HEK293T (cell line): ENCODE measurements around the gene RBM20.

Source experiments
- CTCF ChIA-PET: fragments of 350-600 bp; formaldehyde crosslinking; extraction: SDS; loops from one replicate; lab custom pipeline; 2021; ENCODE audit warnings: antibody characterized with exemption, inconsistent platforms; lab: Yijun Ruan, JAX
- POLR2A ChIA-PET: fragments of 350-600 bp; formaldehyde crosslinking; extraction: SDS; loops from one replicate; lab custom pipeline; 2020; ENCODE audit warnings: antibody characterized with exemption, inconsistent platforms; lab: Yijun Ruan, JAX
- DNase-seq: peaks from one replicate; pipeline ENCODE4 v3.0.0; 2012; ENCODE audit warnings: mixed read lengths; ENCODE audit errors: extremely low spot score
- ARNT ChIP-seq: fragments of 450-650 bp; IDR thresholded peaks from 2 replicates; pipeline ENCODE4 v1.6.1; 2017; ENCODE audit warnings: mild to moderate bottlenecking
- BHLHE40 ChIP-seq: fragments of 450-650 bp; IDR thresholded peaks from 2 replicates; pipeline ENCODE4 v1.6.1; 2016; ENCODE audit warnings: mild to moderate bottlenecking, moderate library complexity, borderline replicate concordance
- CTBP1 ChIP-seq: fragments of 450-650 bp; IDR thresholded peaks from 2 replicates; pipeline ENCODE4 v1.6.1; 2016; ENCODE audit warnings: borderline replicate concordance
- ELF4 ChIP-seq: fragments of 450-650 bp; IDR thresholded peaks from 2 replicates; pipeline ENCODE4 v1.6.1; 2017; ENCODE audit warnings: antibody characterized with exemption
- FOXA1 ChIP-seq: fragments of 450-650 bp; IDR thresholded peaks from 2 replicates; pipeline ENCODE4 v1.6.1; 2016; ENCODE audit warnings: mild to moderate bottlenecking
- FOXK2 ChIP-seq: fragments of 450-650 bp; IDR thresholded peaks from 2 replicates; pipeline ENCODE4 v1.6.1; 2016; ENCODE audit warnings: mild to moderate bottlenecking
- FOXM1 ChIP-seq: fragments of 450-650 bp; IDR thresholded peaks from 2 replicates; pipeline ENCODE4 v1.6.1; 2017; ENCODE audit warnings: mild to moderate bottlenecking, borderline replicate concordance
- HDGF ChIP-seq: fragments of 450-650 bp; IDR thresholded peaks from 2 replicates; pipeline ENCODE4 v1.6.1; 2017; ENCODE audit warnings: antibody characterized with exemption, borderline replicate concordance
- L3MBTL2 ChIP-seq: fragments of 450-650 bp; conservative IDR thresholded peaks from 2 replicates; pipeline ENCODE4 v1.6.1; 2016; ENCODE audit warnings: mild to moderate bottlenecking
- LEF1 ChIP-seq: fragments of 450-650 bp; IDR thresholded peaks from 2 replicates; pipeline ENCODE4 v1.6.1; 2017; ENCODE audit warnings: mild to moderate bottlenecking, borderline replicate concordance
- NFRKB ChIP-seq: fragments of 450-650 bp; IDR thresholded peaks from 2 replicates; pipeline ENCODE4 v1.6.1; 2016; ENCODE audit warnings: mild to moderate bottlenecking, moderate library complexity
- SP1 ChIP-seq: fragments of 450-650 bp; IDR thresholded peaks from 2 replicates; pipeline ENCODE4 v1.6.1; 2017
- SUZ12 ChIP-seq: fragments of 450-650 bp; IDR thresholded peaks from 2 replicates; pipeline ENCODE4 v1.6.1; 2016; ENCODE audit warnings: mild to moderate bottlenecking
- TARDBP ChIP-seq: fragments of 450-650 bp; IDR thresholded peaks from 2 replicates; pipeline ENCODE4 v1.6.1; 2016
- ZNF384 ChIP-seq: fragments of 450-650 bp; IDR thresholded peaks from 2 replicates; pipeline ENCODE4 v1.6.1; 2016
- TF ChIP-seq, protein P1 (sequence below): fragments of 450-650 bp; IDR thresholded peaks from 2 replicates; pipeline ENCODE4 v1.6.1; 2016

Gene RBM20

GRCh38 chr10:110770243-110770642, 126.1 kb downstream of the RBM20 start:
- POLR2A ChIA-PET, result no interaction called here
- DNase-seq, result no peak

GRCh38 chr10:110771486-110771885, 127.3 kb downstream of the RBM20 start:
- CTCF ChIA-PET, result no interaction called here
- no peak for DNase-seq
- TF ChIP-seq CTBP1 (no peak), L3MBTL2 (no peak), ARNT (no peak), SUZ12 (no peak), FOXK2 (no peak), HDGF (no peak), FOXM1 (no peak), ZNF384 (no peak), TARDBP (no peak), FOXA1 (no peak), LEF1 (no peak), SP1 (no peak), BHLHE40 (no peak), NFRKB (no peak), ELF4 (no peak)
- TF ChIP-seq, protein P1, sequence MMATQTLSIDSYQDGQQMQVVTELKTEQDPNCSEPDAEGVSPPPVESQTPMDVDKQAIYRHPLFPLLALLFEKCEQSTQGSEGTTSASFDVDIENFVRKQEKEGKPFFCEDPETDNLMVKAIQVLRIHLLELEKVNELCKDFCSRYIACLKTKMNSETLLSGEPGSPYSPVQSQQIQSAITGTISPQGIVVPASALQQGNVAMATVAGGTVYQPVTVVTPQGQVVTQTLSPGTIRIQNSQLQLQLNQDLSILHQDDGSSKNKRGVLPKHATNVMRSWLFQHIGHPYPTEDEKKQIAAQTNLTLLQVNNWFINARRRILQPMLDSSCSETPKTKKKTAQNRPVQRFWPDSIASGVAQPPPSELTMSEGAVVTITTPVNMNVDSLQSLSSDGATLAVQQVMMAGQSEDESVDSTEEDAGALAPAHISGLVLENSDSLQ, result no peak
- POLR2A ChIA-PET, result no interaction called here

More at GRCh38 chr10:110770243-110770642, 126.1 kb downstream of the RBM20 start:
- CTCF ChIA-PET, result interaction anchor here (0.6 to 0.7 kb wide), 2 partner anchors 50 to 72 kb away, joined by 3 read pairs; no protein-coding TSS in a partner anchor
- TF ChIP-seq ARNT (no peak), L3MBTL2 (no peak), SUZ12 (no peak), CTBP1 (no peak), HDGF (no peak), LEF1 (no peak), ELF4 (no peak), NFRKB (no peak), FOXK2 (no peak), BHLHE40 (no peak), FOXA1 (no peak)
- TF ChIP-seq, protein P1, result no peak

- ChIA-PET POLR2A (no interaction called here), CTCF (no interaction called here)
- no peak for DNase-seq
- TF ChIP-seq, protein P1, result no peak
- TF ChIP-seq ZNF384 (no peak), FOXA1 (no peak), HDGF (no peak), ELF4 (no peak), TARDBP (no peak), CTBP1 (no peak), BHLHE40 (no peak), LEF1 (no peak), SP1 (no peak), NFRKB (no peak)
These were observed 127.9 kb downstream of the RBM20 start for GRCh38 chr10:110771991-110772390.

DNA sequence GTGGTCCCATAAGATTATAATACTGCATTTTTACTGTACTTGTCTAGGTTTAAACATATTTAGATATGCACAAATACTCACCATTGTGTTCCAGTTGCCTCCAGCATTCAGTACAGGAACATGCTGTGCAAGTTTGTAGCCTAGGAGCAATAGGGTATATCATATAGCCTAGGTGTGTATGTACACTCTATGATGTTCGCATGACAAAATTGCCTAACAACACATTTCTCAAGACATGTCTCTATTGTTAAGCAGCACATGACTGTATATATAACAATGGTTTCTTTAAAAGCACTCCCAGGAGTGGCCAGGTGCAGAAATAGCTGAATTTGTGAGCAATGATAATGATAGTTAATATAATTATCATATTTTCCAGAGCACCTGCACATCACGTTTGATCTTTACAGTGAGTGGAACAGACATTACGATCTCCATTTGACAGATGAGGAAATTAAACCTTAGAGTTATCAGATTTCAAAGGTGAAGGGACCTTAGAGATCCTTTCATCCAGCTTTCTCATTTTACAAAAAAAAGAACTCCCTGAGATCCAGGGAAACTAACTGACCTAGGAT, 128.4 kb downstream of the RBM20 start:
- POLR2A ChIA-PET, result no interaction called here
- no peak for TF ChIP-seq LEF1
- TF ChIP-seq ARNT, result no peak
- TF ChIP-seq FOXA1, result no peak
- TF ChIP-seq ZNF384, result no peak
- TF ChIP-seq CTBP1, result no peak
- TF ChIP-seq FOXK2, result no peak
- no peak for TF ChIP-seq SP1
- no peak for TF ChIP-seq L3MBTL2
- DNase-seq, result no peak
- CTCF ChIA-PET, result no interaction called here

DNA sequence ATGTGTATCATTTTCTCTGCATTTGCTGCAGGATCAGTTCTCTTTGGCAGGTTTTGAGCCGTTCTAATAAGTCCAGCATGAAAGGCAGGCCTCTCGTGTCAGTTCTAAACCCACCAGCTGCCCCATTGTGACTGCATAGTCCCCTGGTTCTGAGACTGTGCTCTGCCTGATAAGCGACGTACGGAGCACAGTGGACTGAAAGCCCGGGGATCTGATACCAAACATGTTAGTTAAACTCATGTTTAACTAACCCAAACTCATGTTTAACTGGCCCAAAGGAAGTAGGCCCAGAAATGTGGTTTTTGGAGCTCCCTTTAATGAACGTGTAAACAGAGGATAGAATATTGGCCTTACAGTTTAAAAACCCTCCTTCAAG, 129.5 kb downstream of the RBM20 start:
- ChIA-PET CTCF (interaction anchor here (0.6 kb wide), 1 partner anchor 102 kb away, joined by 3 read pairs; no protein-coding TSS in a partner anchor), POLR2A (no interaction called here)
- no peak for TF ChIP-seq L3MBTL2
- TF ChIP-seq LEF1, result no peak
- no peak for TF ChIP-seq BHLHE40
- no peak for TF ChIP-seq TARDBP
- TF ChIP-seq HDGF, result no peak
- no peak for DNase-seq
